GM21360 (cell line): ENCODE results near the gene MRPS15.
"Not testable (repeated sequence)": the region's sequence is repeated elsewhere in the genome, so short reads cannot be mapped to it uniquely, and the experiment has no call there.

Experiments
- ATAC-seq: cut with Tn5 transposase; IDR thresholded peaks from one replicate; pipeline ENCODE4 v1.9.1; 2021; ENCODE audit warnings: mild to moderate bottlenecking, moderate library complexity; ENCODE audit not compliant: unreplicated experiment

The MRPS15 gene

DNA sequence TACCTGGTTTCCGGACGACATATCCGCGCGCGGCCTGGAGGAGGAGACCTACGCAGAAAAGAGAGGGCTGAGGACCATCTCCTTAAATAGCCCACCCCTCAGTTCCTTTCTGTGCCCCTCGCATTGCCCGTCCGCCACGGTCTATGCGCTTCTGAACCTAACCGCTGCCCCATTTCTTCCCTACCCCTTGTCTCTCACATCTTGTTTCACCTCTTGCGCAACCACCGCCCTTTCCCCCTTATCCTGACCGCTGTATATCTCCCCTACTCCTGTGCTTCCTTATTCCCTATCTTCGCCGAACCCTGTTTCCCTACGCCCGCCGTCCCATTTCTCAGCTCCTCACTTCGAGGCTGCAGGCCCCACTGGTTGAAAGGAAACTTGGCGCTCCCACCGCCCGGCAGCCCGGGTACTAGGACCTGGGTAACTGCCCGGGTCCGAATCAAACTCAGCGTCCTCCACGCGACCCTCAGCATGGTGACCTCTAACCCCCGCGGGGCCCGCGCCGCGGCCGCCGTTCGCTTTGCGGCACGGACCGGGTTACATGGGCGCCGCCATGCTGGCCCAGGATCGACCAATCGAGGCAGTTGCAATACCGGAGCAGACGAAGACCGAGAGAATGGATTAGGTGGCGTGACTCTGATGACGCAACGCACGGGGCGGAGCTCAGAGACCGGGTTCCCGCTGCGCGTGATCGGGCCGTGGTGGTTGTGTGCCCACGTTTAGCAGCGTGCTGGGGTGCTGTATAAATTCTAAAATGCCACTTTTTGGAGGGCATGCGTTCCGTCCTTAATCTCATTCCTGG is at the start of gene MRPS15:
Gene MRPS15 (minus strand): TSS at position 582 of the 802 bp plus-strand sequence. CDS start 109 bp downstream, at position 473.
- ATAC-seq = peak; percentile 91

DNA sequence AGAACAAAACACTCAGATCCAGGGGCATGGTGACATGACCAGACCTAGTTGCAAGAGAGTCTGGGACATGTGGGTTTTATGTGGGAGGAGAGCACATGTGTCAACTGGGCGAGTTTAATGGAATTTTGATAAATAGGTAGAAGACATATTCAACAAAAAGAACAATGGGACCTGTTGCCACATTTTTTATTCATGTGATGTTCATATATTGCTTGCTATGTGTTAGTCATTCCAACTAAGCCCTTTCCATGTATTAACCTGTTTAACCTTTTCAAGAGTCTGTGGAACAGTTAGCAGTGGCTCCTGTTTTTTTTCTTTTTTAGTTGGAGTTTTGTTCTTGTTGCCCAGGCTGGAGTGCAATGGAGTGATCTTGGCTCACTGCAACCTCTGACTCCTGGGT is 48.7 kb upstream of the MRPS15 start:
- ATAC-seq = no peak

DNA sequence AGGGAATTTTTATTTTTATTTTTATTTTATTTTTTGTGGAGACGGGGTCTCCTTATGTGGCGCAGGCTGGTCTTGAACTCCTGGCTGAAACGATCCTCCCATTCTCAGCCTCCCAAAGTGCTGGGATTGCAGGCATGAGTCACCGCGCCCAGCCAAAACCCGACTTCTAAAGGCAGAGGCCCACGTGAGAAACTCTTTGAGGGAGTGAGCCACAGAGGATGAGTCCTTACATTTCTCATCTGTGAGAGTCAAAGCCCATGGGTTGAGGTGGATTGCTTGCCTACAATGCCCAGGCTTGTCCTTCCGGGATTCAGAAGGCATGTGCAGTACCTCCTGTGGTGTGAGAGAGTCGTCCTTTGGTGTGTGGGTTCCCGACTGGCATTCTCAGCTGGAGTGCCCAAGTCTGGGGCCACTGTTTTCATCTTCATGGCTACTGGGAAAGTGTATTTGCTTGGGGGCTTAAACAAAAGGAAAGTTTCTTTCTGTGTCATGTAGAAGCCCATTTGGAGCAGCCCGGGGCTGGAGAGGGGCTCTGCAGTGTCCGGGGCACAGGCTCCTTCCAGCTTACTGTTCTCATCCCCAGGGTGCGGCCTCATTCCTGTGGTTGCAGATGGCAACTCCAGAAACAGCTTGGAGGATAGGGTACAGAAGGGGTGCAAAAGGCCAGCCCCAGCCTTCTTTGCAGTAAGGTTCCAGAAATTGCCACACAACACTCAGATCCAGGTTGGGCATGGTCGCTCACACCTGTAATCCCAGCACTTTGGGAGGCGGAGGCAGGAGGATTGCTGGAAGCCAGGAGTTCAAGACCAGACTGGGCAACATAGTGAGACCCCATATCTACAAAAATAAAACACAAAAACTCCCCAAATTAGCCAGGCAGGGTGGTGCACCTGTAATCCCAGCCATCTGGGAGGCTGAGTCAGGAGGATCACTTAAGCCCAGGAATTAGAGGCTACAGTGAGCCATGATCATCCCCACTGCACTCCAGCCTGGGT is 47.9 kb upstream of the MRPS15 start:
- ATAC-seq = no peak

DNA sequence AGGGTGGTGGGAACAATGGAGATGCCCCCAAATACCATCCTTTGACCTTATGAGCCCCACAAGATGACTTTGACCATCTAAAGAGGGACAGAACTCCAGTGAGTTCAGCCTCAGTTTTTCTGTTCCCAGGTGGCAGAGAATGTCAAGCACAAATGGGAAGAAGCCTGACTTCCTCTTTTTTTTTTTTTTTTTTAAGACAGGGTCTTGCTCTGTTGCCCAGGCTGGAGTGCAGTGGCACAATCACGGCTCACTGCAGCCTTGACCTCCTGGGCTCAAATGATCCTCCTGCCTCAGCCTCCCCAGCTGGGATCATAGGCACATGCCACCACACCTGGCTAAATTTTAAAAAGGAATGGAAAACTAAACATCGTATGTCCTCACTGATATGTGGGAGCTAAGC is 47.0 kb upstream of the MRPS15 start:
- not testable (repeated sequence) for ATAC-seq

DNA sequence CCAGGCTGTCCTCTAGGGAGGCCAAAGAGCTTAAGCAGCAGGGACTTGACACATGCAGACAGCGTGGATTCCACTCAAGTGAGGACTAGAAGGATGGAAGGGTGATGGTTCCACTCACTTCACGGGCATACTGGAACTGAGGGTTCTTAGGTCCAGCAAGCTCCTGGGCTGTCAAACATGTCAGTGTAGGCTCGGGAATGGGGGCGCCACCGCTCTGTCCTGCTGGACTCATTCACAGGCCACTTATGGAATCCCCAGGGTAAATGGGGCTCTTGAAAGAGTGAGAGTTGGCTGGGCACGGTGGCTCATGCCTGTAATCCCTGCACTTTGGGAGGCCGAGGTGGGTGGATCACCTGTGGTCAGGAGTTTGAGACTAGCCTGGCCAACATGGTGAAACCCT is 46.2 kb upstream of the MRPS15 start:
- ATAC-seq = no peak

DNA sequence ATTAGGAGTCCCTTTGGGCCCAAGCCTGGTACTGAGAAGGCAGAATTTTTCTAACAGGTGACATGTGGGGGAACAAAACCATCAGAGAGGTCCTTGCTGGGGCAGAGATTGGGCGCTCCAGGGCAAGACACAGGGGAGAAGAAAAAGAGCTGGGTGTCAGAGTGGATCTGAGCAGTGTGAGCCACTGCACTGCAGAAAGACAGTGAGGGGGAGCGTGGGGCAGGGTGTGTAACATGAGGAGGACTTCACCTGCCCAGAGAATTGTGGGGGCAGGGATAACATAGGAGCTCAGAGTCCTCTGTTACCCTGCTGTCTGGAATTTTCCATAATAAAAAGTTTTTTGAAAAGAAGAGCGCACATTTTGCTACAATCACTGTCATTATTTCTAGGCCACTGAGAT is 44.1 kb upstream of the MRPS15 start:
- ATAC-seq = no peak

DNA sequence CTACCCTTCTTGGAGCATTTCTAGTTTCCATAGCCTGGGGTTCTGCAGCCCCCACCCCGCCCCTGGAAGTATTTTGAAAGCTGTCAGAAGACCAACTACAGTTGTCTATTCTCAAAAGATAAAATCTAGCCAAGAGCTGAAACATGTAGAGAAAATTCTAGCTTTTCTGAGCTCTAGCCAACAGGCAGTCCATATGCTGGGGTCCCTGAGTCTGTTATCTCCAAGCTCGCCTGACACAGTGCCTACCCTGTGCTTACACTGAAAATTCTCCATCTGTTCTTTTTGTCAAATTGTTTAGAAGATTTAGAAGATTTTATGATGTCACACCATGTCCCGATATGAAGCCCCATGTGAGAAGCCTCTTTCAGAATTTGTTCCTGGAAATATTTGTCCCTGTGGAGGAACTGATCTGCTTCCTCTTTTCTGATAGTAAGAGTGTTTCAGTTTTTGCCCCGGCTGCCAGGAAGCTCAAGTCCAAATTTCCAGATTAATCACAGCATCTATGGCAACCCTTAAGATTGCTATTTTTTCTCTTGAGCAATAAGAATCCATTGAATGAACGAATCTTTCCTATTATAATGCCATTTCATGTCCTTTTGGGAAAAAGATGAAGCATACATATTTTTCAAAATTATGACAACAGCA is 42.2 kb upstream of the MRPS15 start:
- no peak for ATAC-seq

DNA sequence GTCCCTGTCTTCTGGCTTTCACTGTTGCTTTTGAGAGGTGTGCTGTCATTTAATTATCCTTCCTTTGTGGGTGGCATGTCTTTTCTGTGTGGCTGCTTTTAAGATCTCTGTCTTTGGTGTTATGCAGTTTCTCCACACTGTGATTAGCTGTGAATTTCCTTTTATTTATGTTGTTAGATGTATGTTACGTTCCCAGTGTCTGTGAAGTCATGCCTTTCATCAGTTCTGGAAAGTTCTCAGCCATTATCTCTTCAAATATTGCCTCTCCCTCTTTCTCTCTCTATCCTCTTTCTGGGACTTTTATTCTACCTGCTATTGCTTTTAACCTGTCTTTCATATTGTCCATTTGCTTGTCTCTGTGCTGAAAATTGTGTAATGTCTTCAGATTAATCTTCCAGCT is 39.5 kb upstream of the MRPS15 start:
- no peak for ATAC-seq

DNA sequence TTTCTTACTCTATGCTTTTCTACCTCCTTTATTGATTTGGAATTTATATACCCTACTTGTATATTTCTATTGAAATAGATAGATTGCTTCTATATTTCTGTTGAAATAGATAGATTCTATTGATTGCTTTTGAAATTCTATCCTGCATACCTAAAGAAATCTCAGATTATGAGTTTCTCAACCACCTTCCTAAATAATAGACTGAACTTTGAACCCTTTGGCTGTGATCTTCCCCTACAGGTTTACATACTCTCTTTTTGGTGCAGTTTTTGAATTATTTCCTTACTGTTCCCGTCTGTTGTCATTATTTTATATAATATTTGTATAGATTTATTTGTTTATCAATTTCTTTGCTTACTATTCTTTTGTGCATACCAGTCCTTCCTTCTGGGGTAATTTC is 39.0 kb upstream of the MRPS15 start:
- no peak for ATAC-seq

DNA sequence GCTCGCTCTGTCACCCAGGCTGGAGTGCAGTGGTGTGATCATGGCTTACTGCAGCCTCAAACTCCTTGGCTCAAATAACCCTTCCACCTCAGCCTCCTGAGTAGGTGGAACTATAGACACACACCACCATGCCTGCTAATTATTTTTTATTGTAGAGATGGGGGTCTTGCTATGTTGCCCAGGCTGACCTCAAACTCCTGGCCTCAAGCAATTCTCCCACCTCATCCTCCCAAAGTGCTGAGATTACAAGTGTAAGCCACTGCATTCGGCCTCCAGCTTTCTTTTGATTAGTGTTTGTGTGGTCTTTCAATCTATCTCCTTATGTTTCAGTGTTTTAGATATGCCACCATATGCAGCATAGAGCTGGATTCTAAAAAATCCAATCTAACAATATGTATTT is 38.4 kb upstream of the MRPS15 start:
- no peak for ATAC-seq

DNA sequence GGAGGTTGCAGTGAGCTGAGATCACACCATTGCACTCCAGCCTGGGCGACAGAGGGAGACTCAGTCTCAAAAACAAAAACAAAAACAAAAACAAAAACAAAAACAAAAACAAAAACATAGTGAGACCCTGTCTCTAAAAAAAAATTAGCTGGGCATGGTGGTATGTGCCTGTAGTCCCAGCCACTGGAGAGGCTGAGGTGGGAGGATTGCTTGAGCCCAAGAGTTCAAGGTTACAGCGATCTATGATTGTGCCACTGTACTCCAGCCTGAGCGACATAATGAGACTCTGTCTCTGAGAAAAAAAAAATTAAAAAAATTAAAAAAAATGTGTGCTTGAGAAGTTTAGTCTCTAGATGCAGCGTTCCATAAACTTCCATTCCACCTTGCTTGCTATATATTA is 37.7 kb upstream of the MRPS15 start:
- ATAC-seq = not testable (repeated sequence)

DNA sequence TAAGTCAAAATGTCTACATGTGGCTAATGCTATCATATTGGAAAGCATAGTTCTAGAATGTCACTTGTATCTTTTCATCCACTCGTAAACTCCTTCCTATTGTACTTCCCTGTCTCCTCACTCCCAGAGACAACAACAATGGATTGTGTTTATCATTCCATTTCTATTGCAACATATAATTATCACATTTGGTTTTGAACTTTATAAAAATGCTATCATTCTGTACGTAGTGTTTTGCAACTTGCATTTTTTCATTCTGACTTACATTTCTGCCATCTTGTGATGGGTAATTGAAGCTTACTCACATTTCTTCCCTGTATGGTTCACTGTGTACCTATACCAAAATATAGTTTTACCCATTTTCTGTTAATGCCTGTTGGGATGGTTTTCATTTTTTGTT is 33.0 kb upstream of the MRPS15 start:
- ATAC-seq = no peak

DNA sequence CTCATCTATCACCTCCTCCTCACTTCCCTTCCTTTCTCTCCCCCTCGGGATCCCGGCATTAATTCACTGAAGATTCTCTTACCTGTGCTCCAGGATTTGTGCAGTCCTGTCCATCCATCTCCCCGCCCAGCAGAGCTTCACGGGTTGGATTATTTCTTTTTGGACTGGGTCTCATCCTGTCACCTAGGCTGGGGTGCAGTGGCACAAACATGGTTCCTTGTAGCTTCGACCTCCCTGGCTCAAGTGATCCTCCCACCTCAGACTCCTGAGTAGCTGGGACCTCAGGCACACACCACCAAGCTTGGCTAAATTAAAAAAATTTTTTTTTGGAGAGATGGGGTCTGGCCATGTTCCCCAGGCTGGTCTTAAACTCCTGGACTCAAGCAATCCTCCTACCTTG is 30.8 kb upstream of the MRPS15 start:
- ATAC-seq = no peak

DNA sequence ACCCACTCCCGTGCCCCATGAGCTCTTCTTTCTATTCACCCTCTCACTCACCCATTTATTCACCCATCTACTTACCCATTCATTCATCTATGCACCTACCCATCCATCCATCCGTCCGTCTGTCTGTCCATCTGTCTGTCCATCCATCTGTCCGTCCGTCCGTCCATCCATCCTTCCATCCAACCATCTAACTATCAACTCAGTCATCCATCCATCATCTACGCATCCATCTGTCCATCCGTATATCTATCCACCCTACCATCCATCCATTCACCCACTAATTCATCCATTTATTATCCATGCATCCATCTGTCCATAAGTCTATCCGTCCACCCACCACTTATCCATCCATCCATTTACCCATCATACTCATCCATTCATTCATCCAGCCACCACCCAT is 29.3 kb upstream of the MRPS15 start:
- ATAC-seq = no peak

DNA sequence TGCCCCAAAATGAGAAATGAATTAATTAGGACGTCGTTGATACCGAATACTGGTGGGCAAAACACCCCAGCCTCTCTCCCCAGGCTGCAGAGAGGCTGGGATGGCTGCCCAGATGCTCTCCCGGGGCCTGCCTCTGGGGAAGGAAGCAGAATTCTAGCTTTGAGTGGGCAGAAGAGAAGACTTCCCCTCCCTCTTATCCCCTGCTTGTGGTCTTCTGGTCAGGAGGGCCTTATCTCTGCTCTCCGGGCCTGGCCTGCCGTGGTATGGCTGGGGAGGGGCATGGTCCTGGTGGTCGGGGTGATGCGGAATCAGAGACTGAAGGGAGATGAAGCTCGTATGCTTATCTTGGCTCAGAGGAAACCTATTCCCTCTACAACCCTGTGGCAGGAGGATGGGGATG is 28.3 kb upstream of the MRPS15 start:
- ATAC-seq = no peak

DNA sequence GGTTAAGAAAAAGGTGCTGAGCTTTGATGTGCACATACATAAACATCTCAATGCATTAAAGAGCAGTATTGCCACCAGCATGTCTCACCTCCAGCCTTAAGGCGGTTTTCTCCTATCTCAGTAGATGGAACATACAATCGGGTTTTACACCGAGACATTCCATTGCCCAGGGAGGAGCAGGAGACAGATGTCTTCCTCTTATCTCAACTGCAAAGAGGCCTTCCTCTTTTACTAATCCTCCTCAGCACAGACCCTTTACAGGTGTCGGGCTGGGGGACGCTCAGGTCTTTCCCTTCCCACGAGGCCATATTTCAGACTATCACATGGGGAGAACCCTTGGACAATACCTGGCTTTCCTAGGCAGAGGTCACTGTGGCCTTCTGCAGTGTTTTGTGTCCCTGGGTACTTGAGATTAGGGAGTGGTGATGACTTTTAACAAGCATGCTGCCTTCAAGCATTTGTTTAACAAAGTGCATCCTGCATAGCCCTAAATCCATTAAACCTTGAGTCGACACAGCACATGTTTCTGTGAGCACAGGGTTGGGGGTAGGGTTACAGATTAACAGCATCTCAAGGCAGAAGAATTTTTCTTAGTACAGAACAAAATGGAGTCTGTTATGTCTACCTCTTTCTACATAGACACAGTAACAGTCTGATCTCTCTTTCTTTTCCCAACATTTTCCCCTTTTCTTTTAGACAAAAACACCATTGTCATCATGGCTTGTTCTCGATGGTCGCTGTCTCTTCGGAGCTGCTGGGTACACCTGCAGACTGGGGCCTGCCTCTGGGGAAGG is 25.3 kb upstream of the MRPS15 start:
- ATAC-seq = not testable (repeated sequence)

DNA sequence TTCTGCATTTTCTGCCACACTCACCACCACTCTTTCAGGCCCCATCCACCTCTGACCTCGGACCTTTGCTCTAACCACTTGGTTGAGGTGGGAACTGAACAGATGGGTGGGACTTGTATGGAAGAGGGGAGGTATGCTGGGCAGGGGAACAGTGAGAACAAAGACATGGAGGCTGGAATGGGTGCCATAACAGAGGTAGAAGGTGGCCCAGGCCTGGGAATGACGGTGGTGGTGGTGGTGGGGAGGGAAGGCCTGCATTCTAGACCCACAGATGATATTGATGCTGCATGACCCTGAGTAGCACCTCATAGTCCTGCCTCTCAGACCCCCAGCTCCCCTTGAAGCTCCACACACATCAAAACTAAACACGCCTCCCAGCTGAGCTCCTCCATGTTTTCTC is 23.7 kb upstream of the MRPS15 start:
- no peak for ATAC-seq

DNA sequence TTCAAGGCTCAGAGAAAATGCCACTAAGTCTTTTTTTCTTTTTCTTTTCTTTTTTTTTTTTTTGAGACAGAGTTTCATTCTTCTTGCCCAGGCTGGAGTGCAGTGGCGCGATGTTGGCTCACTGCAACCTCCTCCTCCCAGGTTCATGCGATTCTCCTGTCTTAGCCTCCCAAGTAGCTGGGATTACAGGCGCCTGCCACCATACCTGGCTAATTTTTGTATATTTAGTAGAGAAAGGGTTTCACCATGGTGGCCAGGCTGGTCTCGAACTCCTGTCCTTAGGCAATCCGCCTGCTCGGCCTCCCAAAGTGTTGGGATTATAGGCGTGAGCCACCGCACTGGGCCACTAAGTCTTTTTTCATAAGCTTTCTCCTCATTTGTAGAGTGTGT is 23.1 kb upstream of the MRPS15 start:
- not testable (repeated sequence) for ATAC-seq

DNA sequence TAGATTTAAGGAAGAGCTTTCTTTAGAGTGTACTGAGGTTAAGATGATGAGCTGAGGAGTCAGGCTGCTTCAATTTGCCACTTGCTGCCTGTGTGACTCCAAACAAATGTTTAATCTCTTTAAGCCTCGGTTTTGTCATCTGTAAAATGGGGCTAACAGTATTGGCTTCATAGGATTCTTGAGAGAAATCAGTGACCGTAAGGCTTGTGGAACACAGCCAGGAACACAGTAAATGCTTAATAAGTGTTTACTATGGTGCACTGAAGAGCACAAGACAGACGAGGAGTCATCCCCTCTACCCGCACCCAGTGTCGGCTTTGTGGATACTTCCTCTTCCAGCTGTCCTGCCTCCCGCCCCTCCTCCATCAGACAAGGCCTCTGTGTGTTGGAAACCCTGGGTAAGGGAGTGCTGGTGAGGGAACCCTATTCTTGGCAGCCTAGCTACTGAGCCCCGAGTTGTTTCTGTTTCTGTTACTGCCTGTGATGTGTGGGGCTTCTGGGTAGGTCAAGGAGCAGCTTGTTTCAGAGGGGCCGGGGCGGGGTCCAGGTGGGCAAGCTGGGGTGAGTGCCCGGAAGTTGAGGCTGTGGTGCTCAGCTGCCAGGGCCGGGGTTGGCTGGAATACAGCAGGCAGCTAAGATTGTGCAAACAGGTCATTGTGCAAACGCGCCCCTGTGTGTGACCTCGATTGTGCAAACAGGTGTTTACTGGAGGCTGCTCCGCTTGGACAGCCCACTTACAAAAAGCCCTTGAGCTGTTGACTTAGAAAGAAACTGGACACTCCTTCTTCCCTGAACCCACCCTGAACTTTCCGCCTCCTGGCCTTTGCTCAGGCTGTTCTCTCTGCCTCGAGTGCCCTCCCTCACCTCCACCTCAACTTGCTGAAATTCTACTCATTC is 22.5 kb upstream of the MRPS15 start:
- ATAC-seq = no peak

DNA sequence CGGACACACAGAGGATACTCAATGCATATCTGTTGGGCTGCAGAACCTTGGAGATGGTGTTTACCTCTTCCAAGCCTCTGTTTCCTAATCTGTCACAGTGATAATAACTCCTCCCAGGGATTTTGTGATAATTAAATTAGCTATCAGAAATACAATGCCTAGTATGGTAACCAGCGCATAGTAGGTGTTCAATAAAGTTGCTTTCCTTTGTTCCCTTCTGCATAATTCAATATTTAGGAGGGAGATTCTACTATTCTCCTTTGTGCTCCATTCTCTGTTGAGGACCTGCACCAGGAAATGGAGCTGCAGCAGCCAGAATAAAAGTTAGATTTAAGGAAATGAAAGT is 21.9 kb upstream of the MRPS15 start:
- ATAC-seq = no peak
